Body of pancreas (tissue), 4 donors: Measurements from ENCODE around the gene ARF3.

Experiments
- CTCF ChIP-seq, 7 experiments: fragments of 450-650 bp in 4 of 7; fragments of 200-600 bp in 3 of 7; sonication (generic) in 3 of 7; IDR thresholded peaks; one replicate each; pipeline ENCODE4 v1.5.1; 2016 to 2019; ENCODE audit warnings: antibody characterized with exemption in 7 of 7
- POLR2A ChIP-seq, 3 donors: fragments of 450-650 bp; IDR thresholded peaks; one replicate each; pipeline ENCODE4 v1.6.1; 2016; ENCODE audit warnings: antibody characterized with exemption in 3 of 3, mild to moderate bottlenecking in 2 of 3

DNA sequence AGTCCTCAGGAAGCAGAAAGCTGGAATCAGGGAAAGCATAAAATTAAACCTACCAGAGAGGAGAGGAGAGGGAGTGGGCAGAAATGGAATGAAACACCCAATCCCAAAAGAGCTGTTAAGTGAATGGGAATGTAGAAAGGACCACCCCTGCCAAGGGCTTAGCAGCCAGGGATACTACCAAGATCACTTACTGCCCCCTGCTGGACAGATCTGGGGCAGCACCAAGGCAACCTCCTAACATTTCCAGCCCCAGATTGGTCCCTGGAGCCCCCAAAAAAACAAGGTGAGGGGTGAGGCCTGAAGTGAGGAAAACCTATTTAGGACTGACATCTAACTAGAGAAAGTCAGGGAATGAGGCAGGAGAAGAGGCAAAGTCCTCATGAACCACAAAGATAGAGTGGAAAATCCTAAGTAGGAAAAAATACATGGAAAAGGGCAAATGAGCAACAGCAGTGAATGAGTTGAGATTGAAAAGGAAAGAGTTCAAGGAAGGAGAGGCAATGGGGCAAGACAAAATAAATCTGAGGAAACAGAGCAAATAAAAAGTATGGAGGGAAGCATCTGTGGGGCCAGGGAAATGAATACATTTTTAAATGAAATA lies 20.8 kb downstream of the ARF3 start:
- TF ChIP-seq CTCF (IDR thresholded peaks at IDR 0.05) (peak; percentile 64 to 95 (median 82)), POLR2A (IDR thresholded peaks at IDR 0.05) (no peak)
